Natural killer cell (primary cell): ENCODE results near the gene PATJ. TPM values are rescaled to one million over a fixed set of nuclear protein-coding genes. Genes with fewer than 3 reads are reported as not detected.

ENCODE experiments used
- ATAC-seq, 3 donors: fragments of 150-1000 bp in 2 of 3; fragments of 200-7000 bp in 1 of 3; cut with Tn5 transposase; 1 replicate in 1 of 3; 2 replicates in 2 of 3; pipeline ENCODE4 v1.10.0; 2021; ENCODE audit warnings: mild to moderate bottlenecking in 2 of 3, moderate library complexity in 2 of 3
- DNase-seq, 2 donors: peaks; one replicate each; pipeline versions ENCODE4 v3.0.0 to v3.0.0-alpha.2; 2013 to 2021; ENCODE audit warnings: mixed read lengths in 1 of 2
- H3K27ac ChIP-seq: one replicate; pipeline ENCODE4 v1.5.1; 2013; ENCODE audit warnings: mild to moderate bottlenecking, low read length
- H3K27me3 ChIP-seq: one replicate; pipeline ENCODE4 v1.6.1; 2013; ENCODE audit warnings: low read length; ENCODE audit not compliant: control insufficient read depth, insufficient read depth
- H3K36me3 ChIP-seq: one replicate; pipeline ENCODE4 v1.6.1; 2013; ENCODE audit warnings: low read length; ENCODE audit not compliant: control insufficient read depth, insufficient read depth
- H3K4me1 ChIP-seq: one replicate; pipeline ENCODE4 v1.6.1; 2013; ENCODE audit warnings: low read length; ENCODE audit not compliant: control insufficient read depth, insufficient read depth
- H3K4me3 ChIP-seq: one replicate; pipeline ENCODE4 v1.5.1; 2013; ENCODE audit warnings: low read length
- H3K9me3 ChIP-seq: one replicate; pipeline ENCODE4 v1.6.1; 2013; ENCODE audit warnings: low read length; ENCODE audit not compliant: control insufficient read depth, insufficient read depth
- H3K27ac Mint-ChIP-seq, 2 donors: one replicate each; pipeline ENCODE4 v1.8.0; 2022; ENCODE audit warnings: mild to moderate bottlenecking in 2 of 2, mixed read lengths in 2 of 2, moderate library complexity in 1 of 2
- H3K27me3 Mint-ChIP-seq, 2 donors: one replicate each; pipeline ENCODE4 v1.8.0; 2022; ENCODE audit warnings: low read depth in 2 of 2, mixed read lengths in 2 of 2
- H3K36me3 Mint-ChIP-seq: one replicate; pipeline ENCODE4 v1.8.0; 2022; ENCODE audit warnings: mixed read lengths
- H3K4me1 Mint-ChIP-seq, 2 donors: one replicate each; pipeline ENCODE4 v1.8.0; 2022; ENCODE audit warnings: mixed read lengths in 2 of 2
- H3K4me3 Mint-ChIP-seq: one replicate; pipeline ENCODE4 v1.8.0; 2022; ENCODE audit warnings: mild to moderate bottlenecking, moderate library complexity, mixed read lengths
- H3K9me3 Mint-ChIP-seq, 2 donors: one replicate each; pipeline ENCODE4 v1.8.0; 2022; ENCODE audit warnings: mixed read lengths in 2 of 2
- CTCF ChIP-seq: fragments of 200-600 bp; IDR thresholded peaks from one replicate; pipeline ENCODE4 v1.8.0; 2022; ENCODE audit warnings: antibody characterized with exemption
- WGBS: methylation state at CpG from one replicate; pipeline ENCODE4 v1.1.7; 2013; ENCODE audit warnings: missing lambda C conversion rate; ENCODE audit not compliant: insufficient coverage; 5-methylcytosine and 5-hydroxymethylcytosine counted together
- intact Hi-C: fragments of 100-400 bp; cut with micrococcal nuclease; formaldehyde crosslinking; loops from one replicate; pipeline ENCODE4 v1.14.2; 2022
- total RNA-seq, 4 donors: library from RNA; stranded (reverse); fragments of 120-200 nt in 1 of 4; gene quantifications; one replicate each; pipeline versions ENCODE4 v1.2.3 to v1.2.4, GENCODE V29; 2013 to 2022

The PATJ gene
- total RNA-seq, 3 donors from 2014 or later (not counting 1 experiment from before 2014, with no cell fraction given) = 15.0 to 18.5 (median 16.7) TPM

- Mint-ChIP-seq H3K4me1 (no peaks in the 10 kb centered on the region), H3K9me3 (no peaks in the 10 kb centered on the region), H3K36me3 (no peaks in the 10 kb centered on the region), H3K4me3 (no peak overlapping the region), H3K27ac (no peak overlapping the region), H3K27me3 (no peaks in the 10 kb centered on the region)
- H3K9me3 ChIP-seq = no peaks in the 10 kb centered on the region
- no peaks in the 10 kb centered on the region for H3K4me1 ChIP-seq
- TF ChIP-seq CTCF = no peak
- peaks cover 2% of the 10 kb centered on the region for H3K36me3 ChIP-seq
- intact Hi-C loops = no loop called here
- no peak overlapping the region for H3K4me3 ChIP-seq
- no peak for DNase-seq
- ATAC-seq = no peak
- H3K27ac ChIP-seq = no peak overlapping the region
- no peaks in the 10 kb centered on the region for H3K27me3 ChIP-seq
- 100% methylated on average over 1 of the region's 1 CpG for WGBS
Observed at GRCh38 chr1:61818992-61819391, 76.7 kb downstream of the PATJ start.

- 94% methylated on average over 7 of the region's 9 CpGs for WGBS
- no peak overlapping the region for H3K27ac Mint-ChIP-seq
- H3K36me3 Mint-ChIP-seq = no peaks in the 10 kb centered on the region
- Histone ChIP-seq H3K27me3 (no peaks in the 10 kb centered on the region), H3K4me3 (no peak overlapping the region), H3K36me3 (peaks cover 2% of the 10 kb centered on the region), H3K4me1 (no peaks in the 10 kb centered on the region), H3K9me3 (no peaks in the 10 kb centered on the region), H3K27ac (no peak overlapping the region)
- intact Hi-C loops = no loop called here
- ATAC-seq = no peak
- no peaks in the 10 kb centered on the region for H3K27me3 Mint-ChIP-seq
- no peaks in the 10 kb centered on the region for H3K4me1 Mint-ChIP-seq
- no peak for DNase-seq
- H3K9me3 Mint-ChIP-seq = no peaks in the 10 kb centered on the region
- H3K4me3 Mint-ChIP-seq = no peak overlapping the region
- TF ChIP-seq CTCF = no peak
Observed at GRCh38 chr1:61819421-61819820, 77.1 kb downstream of the PATJ start.

- intact Hi-C loops = no loop called here
- Mint-ChIP-seq H3K27ac (no peak overlapping the region), H3K36me3 (no peaks in the 10 kb centered on the region), H3K9me3 (no peaks in the 10 kb centered on the region), H3K4me1 (no peaks in the 10 kb centered on the region), H3K27me3 (no peaks in the 10 kb centered on the region), H3K4me3 (no peak overlapping the region)
- WGBS = no CpG with 5 or more reads among the region's 1 CpG
- H3K9me3 ChIP-seq = no peaks in the 10 kb centered on the region
- no peak overlapping the region for H3K4me3 ChIP-seq
- ATAC-seq (no peak), DNase-seq (no peak)
- H3K27me3 ChIP-seq = no peaks in the 10 kb centered on the region
- H3K4me1 ChIP-seq = no peaks in the 10 kb centered on the region
- H3K27ac ChIP-seq = no peak overlapping the region
- H3K36me3 ChIP-seq = peaks cover 12% of the 10 kb centered on the region
- TF ChIP-seq CTCF = no peak
Observed at GRCh38 chr1:61825393-61825792, 83.1 kb downstream of the PATJ start.

- no peak for ATAC-seq
- H3K27me3 ChIP-seq = no peaks in the 10 kb centered on the region
- H3K36me3 Mint-ChIP-seq = no peaks in the 10 kb centered on the region
- DNase-seq = no peak
- no peaks in the 10 kb centered on the region for H3K27me3 Mint-ChIP-seq
- intact Hi-C loops = no loop called here
- H3K4me3 ChIP-seq = no peak overlapping the region
- peaks cover 11% of the 10 kb centered on the region for H3K36me3 ChIP-seq
- H3K27ac Mint-ChIP-seq = no peak overlapping the region
- H3K4me1 Mint-ChIP-seq = no peaks in the 10 kb centered on the region
- no peaks in the 10 kb centered on the region for H3K4me1 ChIP-seq
- no peak overlapping the region for H3K4me3 Mint-ChIP-seq
- no peaks in the 10 kb centered on the region for H3K9me3 ChIP-seq
- WGBS = 86% methylated on average over 3 of the region's 3 CpGs
- no peak for TF ChIP-seq CTCF
- no peak overlapping the region for H3K27ac ChIP-seq
- H3K9me3 Mint-ChIP-seq = no peaks in the 10 kb centered on the region
Observed at GRCh38 chr1:61828805-61829204, 86.5 kb downstream of the PATJ start.
